Trophoblast cell (in vitro differentiated cells and primary cell): ENCODE data around the gene KLK1.
"Not testable (repeated sequence)": the region's sequence is repeated elsewhere in the genome, so short reads cannot be mapped to it uniquely, and the experiment has no call there.

Experiments used
- DNase-seq, 2 donors: peaks; one replicate each; pipeline ENCODE4 v3.0.0-alpha.2; 2016
- H2AFZ ChIP-seq: 2 replicates; pipeline ENCODE4 v1.6.1; 2013; ENCODE audit warnings: low read length, moderate library complexity, mild to moderate bottlenecking; ENCODE audit not compliant: insufficient read depth, poor library complexity
- H2AK5ac ChIP-seq: 2 replicates; pipeline ENCODE4 v1.6.1; 2013; ENCODE audit warnings: mild to moderate bottlenecking, low read length
- H2BK120ac ChIP-seq: 2 replicates; pipeline ENCODE4 v1.6.1; 2013; ENCODE audit warnings: low read length, mild to moderate bottlenecking, moderate library complexity; ENCODE audit not compliant: insufficient read depth, poor library complexity
- H2BK12ac ChIP-seq: 2 replicates; pipeline ENCODE4 v1.6.1; 2013; ENCODE audit warnings: mild to moderate bottlenecking, low read length, moderate library complexity
- H2BK5ac ChIP-seq: 2 replicates; pipeline ENCODE4 v1.6.1; 2013; ENCODE audit warnings: low read length, low read depth, moderate library complexity, mild to moderate bottlenecking; ENCODE audit not compliant: poor library complexity
- H3K14ac ChIP-seq: 2 replicates; pipeline ENCODE4 v1.6.1; 2013; ENCODE audit warnings: mild to moderate bottlenecking, low read length
- H3K18ac ChIP-seq: 2 replicates; pipeline ENCODE4 v1.6.1; 2013; ENCODE audit warnings: mild to moderate bottlenecking, low read length
- H3K23ac ChIP-seq: 2 replicates; pipeline ENCODE4 v1.6.1; 2013; ENCODE audit warnings: low read length
- H3K27ac ChIP-seq: 2 replicates; pipeline ENCODE4 v1.5.1; 2013; ENCODE audit warnings: low read depth, mild to moderate bottlenecking, inconsistent platforms, low read length, moderate library complexity
- H3K27me3 ChIP-seq: 2 replicates; pipeline ENCODE4 v1.6.1; 2013; ENCODE audit warnings: inconsistent platforms, mild to moderate bottlenecking, low read length, moderate library complexity; ENCODE audit not compliant: insufficient read depth
- H3K36me3 ChIP-seq, 2 experiments: 1 replicate in 1 of 2; 2 replicates in 1 of 2; pipeline ENCODE4 v1.6.1; 2013; ENCODE audit warnings: low read length in 2 of 2, mild to moderate bottlenecking in 2 of 2, moderate library complexity in 1 of 2; ENCODE audit not compliant: insufficient read depth in 2 of 2, control insufficient read depth in 1 of 2
- H3K4ac ChIP-seq: 2 replicates; pipeline ENCODE4 v1.6.1; 2013; ENCODE audit warnings: low read depth, mild to moderate bottlenecking, low read length, moderate library complexity
- H3K4me1 ChIP-seq, 2 experiments: 1 replicate in 1 of 2; 2 replicates in 1 of 2; pipeline ENCODE4 v1.6.1; 2013; ENCODE audit warnings: low read length in 2 of 2, mild to moderate bottlenecking in 2 of 2, moderate library complexity in 1 of 2; ENCODE audit not compliant: insufficient read depth in 2 of 2, control insufficient read depth in 1 of 2
- H3K4me2 ChIP-seq: 2 replicates; pipeline ENCODE4 v1.6.1; 2013; ENCODE audit warnings: inconsistent platforms, mild to moderate bottlenecking, low read length, moderate library complexity
- H3K4me3 ChIP-seq: 2 replicates; pipeline ENCODE4 v1.5.1; 2013; ENCODE audit warnings: mild to moderate bottlenecking, low read depth, low read length, inconsistent platforms
- H3K79me1 ChIP-seq: one replicate; pipeline ENCODE4 v1.6.1; 2013; ENCODE audit warnings: low read length
- H3K79me2 ChIP-seq: 2 replicates; pipeline ENCODE4 v1.6.1; 2013; ENCODE audit warnings: low read length, mild to moderate bottlenecking; ENCODE audit not compliant: control insufficient read depth, insufficient read depth, poor library complexity
- H3K9ac ChIP-seq: 2 replicates; pipeline ENCODE4 v1.6.1; 2013; ENCODE audit warnings: mild to moderate bottlenecking, low read length
- H3K9me3 ChIP-seq: 2 replicates; pipeline ENCODE4 v1.6.1; 2013; ENCODE audit warnings: low read depth, mild to moderate bottlenecking, control low read depth, inconsistent platforms, low read length; ENCODE audit not compliant: insufficient read depth
- H4K12ac ChIP-seq: 2 replicates; pipeline ENCODE4 v1.6.1; 2013; ENCODE audit warnings: low read depth, mild to moderate bottlenecking, low read length, moderate library complexity
- H4K8ac ChIP-seq: 2 replicates; pipeline ENCODE4 v1.6.1; 2013; ENCODE audit warnings: low read depth, mild to moderate bottlenecking, low read length, moderate library complexity
- H4K91ac ChIP-seq: one replicate; pipeline ENCODE4 v1.6.1; 2013; ENCODE audit warnings: low read depth, mild to moderate bottlenecking, low read length, moderate library complexity
- WGBS: extraction: QIAGEN DNeasy Blood & Tissue Kit; methylation state at CpG from one replicate; pipeline ENCODE4 v1.1.7; 2013; ENCODE audit warnings: missing lambda C conversion rate; ENCODE audit not compliant: insufficient read length, insufficient coverage; ENCODE audit errors: extremely low coverage; 5-methylcytosine and 5-hydroxymethylcytosine counted together

KLK1 gene

GRCh38 chr19:50812474-50812873 lies 11.1 kb downstream of the KLK1 start:
- Histone ChIP-seq H3K27ac (no peak overlapping the region), H3K4me1 (no peaks in the 10 kb centered on the region), H3K18ac (no peak overlapping the region), H4K12ac (no peak overlapping the region), H3K9ac (no peak overlapping the region), H3K9me3 (peaks cover 6% of the 10 kb centered on the region), H3K4ac (no peak overlapping the region), H3K4me2 (no peak overlapping the region), H2BK5ac (no peak overlapping the region), H2AFZ (no peak overlapping the region), H3K36me3 (no peaks in the 10 kb centered on the region), H3K79me1 (no peaks in the 10 kb centered on the region), H4K91ac (no peak overlapping the region), H3K23ac (no peak overlapping the region), H2BK120ac (no peak overlapping the region), H3K14ac (no peak overlapping the region), H4K8ac (no peak overlapping the region), H2BK12ac (no peak overlapping the region), H2AK5ac (no peak overlapping the region), H3K27me3 (no peaks in the 10 kb centered on the region), H3K4me3 (no peak overlapping the region), H3K79me2 (no peaks in the 10 kb centered on the region)
- no CpG with 5 or more reads among the region's 3 CpGs for WGBS
- no peak for DNase-seq

- H2BK12ac ChIP-seq, H2AFZ ChIP-seq, H3K23ac ChIP-seq, H3K27me3 ChIP-seq, H3K4me2 ChIP-seq, H3K9me3 ChIP-seq, DNase-seq, H4K91ac ChIP-seq, H2BK120ac ChIP-seq, H2AK5ac ChIP-seq, H3K4ac ChIP-seq, H3K79me2 ChIP-seq, H3K36me3 ChIP-seq, H3K4me1 ChIP-seq, H3K18ac ChIP-seq, H3K27ac ChIP-seq, H3K9ac ChIP-seq, H4K12ac ChIP-seq, H2BK5ac ChIP-seq, H4K8ac ChIP-seq, H3K14ac ChIP-seq, H3K79me1 ChIP-seq: not testable (repeated sequence)
- peak overlapping the region; percentile 27 for H3K4me3 ChIP-seq
- no CpG with 5 or more reads among the region's 3 CpGs for WGBS
Measured at GRCh38 chr19:50811622-50812238, 11.9 kb downstream of the KLK1 start.

- Histone ChIP-seq H3K4ac (no peak overlapping the region), H4K12ac (no peak overlapping the region), H2BK12ac (no peak overlapping the region), H3K18ac (no peak overlapping the region), H4K8ac (no peak overlapping the region), H2AFZ (no peak overlapping the region), H3K4me2 (no peak overlapping the region), H3K4me3 (no peak overlapping the region), H3K27me3 (no peaks in the 10 kb centered on the region), H3K36me3 (no peaks in the 10 kb centered on the region), H3K9ac (no peak overlapping the region), H3K27ac (no peak overlapping the region), H2AK5ac (no peak overlapping the region), H2BK5ac (no peak overlapping the region), H3K79me1 (peaks cover 9% of the 10 kb centered on the region), H3K4me1 (no peaks in the 10 kb centered on the region), H3K79me2 (peaks cover 6% of the 10 kb centered on the region), H2BK120ac (no peak overlapping the region), H3K14ac (no peak overlapping the region), H4K91ac (no peak overlapping the region), H3K9me3 (peaks cover 4% of the 10 kb centered on the region), H3K23ac (no peak overlapping the region)
- DNase-seq: no peak
- no CpG with 5 or more reads among the region's 1 CpG for WGBS
Measured at GRCh38 chr19:50808856-50809255, 14.7 kb downstream of the KLK1 start.

- peak overlapping the region; percentile 98 for H3K9ac ChIP-seq
- WGBS: no CpG with 5 or more reads among the region's 62 CpGs
Measured at GRCh38 chr19:50804420-50805272, 18.9 kb downstream of the KLK1 start.

More at GRCh38 chr19:50804420-50805272, 18.9 kb downstream of the KLK1 start:
- H4K12ac ChIP-seq: peak overlapping the region; percentile 95
- H3K27ac ChIP-seq: peak overlapping the region; percentile 94
- H2AFZ ChIP-seq: peak overlapping the region; percentile 79
- no peak overlapping the region for H2BK12ac ChIP-seq
- H3K4me2 ChIP-seq: peak overlapping the region; percentile 98
- H3K4ac ChIP-seq: peak overlapping the region; percentile 99
- peak overlapping the region; percentile 97 for H3K14ac ChIP-seq
- peak overlapping the region; percentile 88 for H3K4me3 ChIP-seq
- peak overlapping the region; percentile 97 for H4K8ac ChIP-seq
- H3K23ac ChIP-seq: no peak overlapping the region
- H3K79me2 ChIP-seq: peaks cover 16% of the 10 kb centered on the region
- H3K4me1 ChIP-seq: peaks cover 3 to 7% of the 10 kb centered on the region in 2 experiments
- H3K79me1 ChIP-seq: peaks cover 9% of the 10 kb centered on the region
- H2BK5ac ChIP-seq: peak overlapping the region; percentile 90
- H3K18ac ChIP-seq: peak overlapping the region; percentile 92
- H3K36me3 ChIP-seq: peaks cover 15 to 17% of the 10 kb centered on the region in 2 experiments
- peak; percentile 98 to 99 for DNase-seq
- H3K27me3 ChIP-seq: no peaks in the 10 kb centered on the region
- H3K9me3 ChIP-seq: no peaks in the 10 kb centered on the region
- H2AK5ac ChIP-seq: peak overlapping the region; percentile 96
- H2BK120ac ChIP-seq: peak overlapping the region; percentile 87
- peak overlapping the region; percentile 90 for H4K91ac ChIP-seq
